ENCODE results near the gene PPP1R13L. TPM values are rescaled to one million over a fixed set of nuclear protein-coding genes. Genes with fewer than 3 reads are reported as not detected.

Gene PPP1R13L
- total RNA-seq, 1 donor from 2014 or later, result 56.7 TPM

GRCh38 chr19:45355910-45356309, 49.0 kb downstream of the PPP1R13L start:
- Histone ChIP-seq H3K79me2 (ENCODE audit: insufficient read depth, low read length) (no peaks in the 10 kb centered on the region), H3K4me2 (ENCODE audit: low read length) (no peak overlapping the region), H3K27me3 (ENCODE audit: insufficient read depth, low read length) (no peaks in the 10 kb centered on the region), H3K36me3 (ENCODE audit: insufficient read depth, low read length) (peaks cover 16% of the 10 kb centered on the region), H3K9me3 (ENCODE audit: insufficient read depth, low read depth, low read length) (peaks cover 2% of the 10 kb centered on the region), H3K27ac (ENCODE audit: low read depth, low read length) (no peak overlapping the region), H3K4me1 (ENCODE audit: insufficient read depth, low read length) (no peaks in the 10 kb centered on the region), H4K20me1 (ENCODE audit: insufficient read depth, low read length) (peaks cover 16% of the 10 kb centered on the region), H3K4me3 (ENCODE audit: insufficient read depth, low read depth, low read length) (no peak overlapping the region), H3K9ac (ENCODE audit: low read length) (no peak overlapping the region), H2AFZ (ENCODE audit: low read depth, low read length) (no peak overlapping the region)
- Mint-ChIP-seq H3K4me1 (ENCODE audit: low read depth, unreplicated experiment) (no peaks in the 10 kb centered on the region), H3K4me3 (ENCODE audit: unreplicated experiment) (no peak overlapping the region), H3K27ac (ENCODE audit: unreplicated experiment) (no peak overlapping the region), H3K27me3 (ENCODE audit: low read depth, unreplicated experiment) (no peaks in the 10 kb centered on the region), H3K36me3 (ENCODE audit: low read depth, unreplicated experiment) (peaks cover 42% of the 10 kb centered on the region), H3K9me3 (ENCODE audit: unreplicated experiment) (no peaks in the 10 kb centered on the region)
- no peak for FAIRE-seq
- TF ChIP-seq EZH2 (IDR thresholded peaks at IDR 0.05; ENCODE audit: insufficient read depth, low read length) (no peak), CTCF (IDR thresholded peaks at IDR 0.05; ENCODE audit: insufficient read depth, low read depth, low read length) (no peak)
- DNase-seq (ENCODE audit: low read depth), result no peak

- TF ChIP-seq EZH2 (IDR thresholded peaks at IDR 0.05; ENCODE audit: insufficient read depth, low read length) (no peak), CTCF (IDR thresholded peaks at IDR 0.05; ENCODE audit: insufficient read depth, low read depth, low read length) (no peak)
- Histone ChIP-seq H2AFZ (ENCODE audit: low read depth, low read length) (no peak overlapping the region), H3K4me1 (ENCODE audit: insufficient read depth, low read length) (no peaks in the 10 kb centered on the region), H3K27ac (ENCODE audit: low read depth, low read length) (no peak overlapping the region), H3K9me3 (ENCODE audit: insufficient read depth, low read depth, low read length) (peaks cover 2% of the 10 kb centered on the region), H3K79me2 (ENCODE audit: insufficient read depth, low read length) (no peaks in the 10 kb centered on the region), H3K4me3 (ENCODE audit: insufficient read depth, low read depth, low read length) (no peak overlapping the region), H4K20me1 (ENCODE audit: insufficient read depth, low read length) (peaks cover 16% of the 10 kb centered on the region), H3K4me2 (ENCODE audit: low read length) (no peak overlapping the region), H3K9ac (ENCODE audit: low read length) (no peak overlapping the region), H3K36me3 (ENCODE audit: insufficient read depth, low read length) (peaks cover 17% of the 10 kb centered on the region), H3K27me3 (ENCODE audit: insufficient read depth, low read length) (no peaks in the 10 kb centered on the region)
- FAIRE-seq, result no peak
- H3K4me3 Mint-ChIP-seq (ENCODE audit: unreplicated experiment), result no peak overlapping the region
- H3K27ac Mint-ChIP-seq (ENCODE audit: unreplicated experiment), result no peak overlapping the region
- H3K27me3 Mint-ChIP-seq (ENCODE audit: low read depth, unreplicated experiment), result no peaks in the 10 kb centered on the region
- no peak for DNase-seq (ENCODE audit: low read depth)
- no peaks in the 10 kb centered on the region for H3K4me1 Mint-ChIP-seq (ENCODE audit: low read depth, unreplicated experiment)
- H3K36me3 Mint-ChIP-seq (ENCODE audit: low read depth, unreplicated experiment), result peaks cover 44% of the 10 kb centered on the region
- H3K9me3 Mint-ChIP-seq (ENCODE audit: unreplicated experiment), result no peaks in the 10 kb centered on the region
Measured at GRCh38 chr19:45355402-45355801, 49.5 kb downstream of the PPP1R13L start.

- FAIRE-seq (no peak), DNase-seq (ENCODE audit: low read depth) (no peak)
- TF ChIP-seq CTCF (IDR thresholded peaks at IDR 0.05; ENCODE audit: insufficient read depth, low read depth, low read length), result no peak
- Histone ChIP-seq H4K20me1 (ENCODE audit: insufficient read depth, low read length) (peaks cover 21% of the 10 kb centered on the region), H3K4me3 (ENCODE audit: insufficient read depth, low read depth, low read length) (no peak overlapping the region), H3K4me2 (ENCODE audit: low read length) (no peak overlapping the region), H3K27me3 (ENCODE audit: insufficient read depth, low read length) (no peaks in the 10 kb centered on the region), H3K9ac (ENCODE audit: low read length) (no peak overlapping the region), H3K4me1 (ENCODE audit: insufficient read depth, low read length) (no peaks in the 10 kb centered on the region), H3K27ac (ENCODE audit: low read depth, low read length) (no peak overlapping the region), H3K79me2 (ENCODE audit: insufficient read depth, low read length) (no peaks in the 10 kb centered on the region), H3K36me3 (ENCODE audit: insufficient read depth, low read length) (peaks cover 17% of the 10 kb centered on the region), H3K9me3 (ENCODE audit: insufficient read depth, low read depth, low read length) (peaks cover 2% of the 10 kb centered on the region), H2AFZ (ENCODE audit: low read depth, low read length) (no peak overlapping the region)
- Mint-ChIP-seq H3K27me3 (ENCODE audit: low read depth, unreplicated experiment) (no peaks in the 10 kb centered on the region), H3K4me1 (ENCODE audit: low read depth, unreplicated experiment) (no peaks in the 10 kb centered on the region), H3K36me3 (ENCODE audit: low read depth, unreplicated experiment) (peaks cover 41% of the 10 kb centered on the region), H3K27ac (ENCODE audit: unreplicated experiment) (no peak overlapping the region), H3K4me3 (ENCODE audit: unreplicated experiment) (no peak overlapping the region), H3K9me3 (ENCODE audit: unreplicated experiment) (no peaks in the 10 kb centered on the region)
Measured at GRCh38 chr19:45354241-45354842, 50.5 kb downstream of the PPP1R13L start.

Measured in astrocyte (in vitro differentiated cells and primary cell).